HG03342 (cell line): ENCODE data around the gene DLX3.

Experiments used
- ATAC-seq: cut with Tn5 transposase; IDR thresholded peaks from one replicate; pipeline ENCODE4 v1.9.1; 2021; ENCODE audit warnings: mild to moderate bottlenecking, moderate library complexity; ENCODE audit not compliant: unreplicated experiment

DLX3 gene

DNA sequence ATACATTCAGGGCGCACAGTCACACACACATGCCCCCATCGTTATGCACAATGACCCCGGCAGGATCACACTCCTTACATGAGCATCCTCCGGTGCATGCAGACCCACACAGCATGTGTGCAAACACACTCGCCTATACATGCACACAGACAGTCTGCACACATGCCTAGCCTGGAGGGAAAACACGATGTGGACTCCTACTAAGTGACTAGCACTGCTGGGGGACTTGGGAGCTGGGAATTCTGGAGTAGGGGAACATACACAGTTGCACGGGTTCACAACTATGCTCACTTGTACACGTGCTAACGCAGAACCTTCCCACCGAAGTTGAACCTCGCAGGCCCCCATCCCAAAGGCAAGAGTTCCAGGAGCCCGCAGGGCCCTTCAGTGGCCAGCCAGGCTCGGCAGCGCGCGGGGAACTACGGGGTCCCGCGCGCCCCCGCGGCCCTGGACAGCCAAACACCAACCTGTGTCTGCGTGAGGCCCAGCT lies 2.0 kb downstream of the DLX3 start:
- ATAC-seq = no peak

DNA sequence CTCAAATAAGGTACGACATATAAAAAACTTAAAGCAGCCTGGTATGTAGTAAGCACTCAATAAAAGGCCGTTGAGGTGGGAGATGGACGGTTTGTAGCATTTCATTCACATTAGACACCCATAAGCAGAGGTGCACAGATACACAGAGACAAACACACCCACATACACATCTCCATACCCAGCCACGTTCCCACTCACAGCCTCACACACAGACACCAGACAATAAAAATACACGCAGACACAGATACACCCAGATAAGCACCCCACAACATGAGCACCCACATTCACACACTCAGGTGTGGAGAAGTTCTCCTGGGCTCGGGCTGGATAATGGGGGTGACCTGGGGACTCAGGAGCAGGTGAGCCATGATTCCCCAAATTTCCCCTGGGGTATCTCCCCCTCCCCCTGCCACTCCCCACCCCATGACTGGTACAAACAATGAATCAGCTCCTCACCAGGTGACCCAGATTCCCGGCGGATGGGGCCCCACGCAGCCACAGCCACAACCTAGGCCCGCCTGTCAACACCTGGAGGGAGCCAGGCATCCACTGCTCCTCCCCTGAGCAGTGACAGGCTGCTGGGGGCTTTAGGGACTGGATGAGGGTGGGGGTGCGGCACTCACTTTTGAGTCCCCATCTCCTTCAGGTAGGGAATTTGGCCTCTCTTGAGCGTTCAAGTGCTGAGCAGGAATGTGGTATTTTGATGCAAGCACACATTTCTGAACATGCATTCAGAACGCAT lies 2.7 kb downstream of the DLX3 start:
- ATAC-seq = no peak

DNA sequence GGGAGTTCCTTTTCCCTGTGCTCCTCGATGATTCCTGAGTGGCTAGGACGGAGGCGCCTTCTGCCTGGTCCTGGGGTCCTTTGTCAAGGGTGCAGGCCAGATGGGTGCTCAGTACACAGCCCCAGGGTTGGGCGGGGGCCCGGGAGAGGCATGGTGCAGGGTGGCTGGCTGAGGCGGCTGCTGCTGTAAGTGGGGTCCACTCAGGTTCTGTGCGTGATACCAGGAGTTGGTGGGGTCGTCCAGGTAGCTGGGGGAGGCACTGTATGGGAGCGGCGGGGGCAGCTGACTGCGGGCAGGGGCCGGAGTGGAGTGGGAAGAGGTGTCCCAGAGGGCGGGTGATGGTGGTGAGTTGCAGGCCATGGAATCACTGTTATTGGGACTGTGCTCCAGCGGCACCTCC lies 3.6 kb downstream of the DLX3 start:
- ATAC-seq = no peak

DNA sequence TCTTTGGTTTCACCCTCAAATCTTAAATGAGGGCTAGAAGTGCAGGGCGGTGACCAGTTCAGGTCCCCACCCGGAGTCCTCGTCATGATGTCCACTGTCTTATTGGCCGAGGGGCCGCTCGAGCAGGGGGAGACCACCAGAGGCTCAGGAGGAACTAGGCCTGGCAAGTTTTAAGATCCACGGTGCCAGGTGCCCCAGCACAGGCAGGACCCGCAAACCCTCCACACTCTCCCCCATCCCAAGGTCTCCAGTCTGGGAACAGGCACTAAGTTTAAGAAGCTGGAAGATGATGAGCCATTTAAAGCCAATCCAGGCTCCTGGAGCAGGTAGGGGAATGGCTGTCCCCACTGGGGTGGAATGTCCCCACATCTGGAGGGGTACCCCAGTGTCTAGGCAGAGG lies 4.1 kb downstream of the DLX3 start:
- ATAC-seq = no peak

DNA sequence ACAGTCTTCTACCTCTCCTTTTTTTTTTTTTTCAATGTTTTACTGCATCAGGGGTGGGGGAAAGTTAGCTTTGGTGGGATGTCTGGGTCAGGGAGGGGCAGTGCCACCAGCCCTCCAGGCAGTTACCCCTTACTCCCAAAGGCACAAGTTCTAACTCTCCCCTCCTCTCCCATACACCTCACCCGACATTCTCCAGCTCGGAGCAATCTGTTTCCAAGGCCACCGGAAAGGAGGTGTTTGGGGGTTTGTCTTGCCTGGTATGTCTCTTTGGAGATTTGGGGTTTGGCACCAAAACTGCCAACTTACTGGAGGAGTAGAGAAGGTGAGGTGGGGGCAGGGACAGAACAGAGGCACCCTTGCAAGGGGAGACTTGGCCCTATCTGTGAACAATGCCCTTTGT lies 4.7 kb downstream of the DLX3 start:
- ATAC-seq = no peak

DNA sequence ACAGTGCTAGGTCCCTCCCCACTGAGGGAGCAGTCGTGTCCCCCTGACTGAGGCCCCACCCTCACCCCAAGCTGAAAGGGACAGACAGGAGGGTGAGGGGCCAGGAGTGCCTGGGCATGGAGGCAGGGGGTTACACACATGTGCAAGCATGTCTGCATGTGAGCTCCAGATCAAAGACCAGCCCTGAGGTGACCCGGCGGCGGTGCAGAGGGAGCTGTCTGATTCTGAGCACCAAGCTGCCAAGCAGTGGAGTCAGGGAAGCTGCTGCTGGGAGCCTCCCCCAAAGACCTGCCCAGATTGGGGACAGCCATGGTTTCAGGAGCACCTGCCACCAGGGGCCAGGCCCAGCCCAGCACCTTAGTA lies 5.5 kb downstream of the DLX3 start:
- no peak for ATAC-seq

DNA sequence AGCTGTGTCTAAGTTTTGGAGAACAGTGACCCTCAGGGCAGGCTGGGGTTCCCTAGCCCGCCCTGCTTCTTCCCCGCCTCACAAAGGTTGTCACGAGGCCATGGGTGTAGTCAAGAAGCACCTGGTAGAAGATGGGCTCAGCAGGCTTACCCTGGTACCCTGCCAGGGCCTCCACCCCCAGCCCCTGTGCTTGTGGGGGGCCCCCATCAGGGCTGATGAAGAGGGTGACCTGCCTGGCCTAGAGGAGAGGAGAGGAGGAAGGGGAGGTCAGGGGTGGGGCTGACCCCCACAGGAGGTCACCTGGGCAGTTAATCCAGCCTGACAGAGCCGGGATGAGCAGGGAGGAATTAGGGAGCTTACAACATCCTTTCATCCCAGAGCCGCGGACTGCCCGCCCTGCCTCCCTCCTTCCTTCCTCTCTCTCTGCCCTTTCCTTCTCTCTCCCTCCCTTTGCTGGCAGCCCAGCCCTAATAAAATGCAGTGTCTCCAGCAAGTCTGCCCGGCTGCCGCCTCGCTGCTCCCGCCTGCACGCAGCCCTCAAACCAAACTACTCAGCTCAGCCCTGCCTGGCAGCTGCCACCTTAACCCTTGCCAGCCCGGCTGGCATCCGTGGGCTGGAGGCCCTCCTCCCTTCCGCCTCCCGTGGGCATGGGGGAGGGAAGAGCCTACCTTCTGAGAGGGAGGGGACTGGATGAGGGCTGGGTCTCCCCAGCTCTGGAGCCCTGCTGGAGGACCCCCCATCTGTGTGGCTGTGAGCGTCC lies 7.2 kb downstream of the DLX3 start:
- no peak for ATAC-seq

DNA sequence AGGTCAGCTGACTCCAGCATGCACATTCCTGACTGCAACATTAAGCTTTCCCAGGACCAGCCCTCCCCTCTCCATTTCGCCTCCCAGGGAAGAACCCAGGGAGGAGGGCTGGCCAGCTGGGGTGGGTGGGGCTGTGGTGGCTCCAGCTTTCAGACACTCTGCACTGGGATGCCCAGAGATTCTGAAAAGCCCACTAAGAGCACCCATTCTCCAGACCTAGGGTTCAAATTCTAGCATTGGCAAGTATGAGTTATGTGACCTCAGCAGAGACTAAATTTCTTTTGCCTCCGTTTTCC lies 7.8 kb downstream of the DLX3 start:
- ATAC-seq = no peak

DNA sequence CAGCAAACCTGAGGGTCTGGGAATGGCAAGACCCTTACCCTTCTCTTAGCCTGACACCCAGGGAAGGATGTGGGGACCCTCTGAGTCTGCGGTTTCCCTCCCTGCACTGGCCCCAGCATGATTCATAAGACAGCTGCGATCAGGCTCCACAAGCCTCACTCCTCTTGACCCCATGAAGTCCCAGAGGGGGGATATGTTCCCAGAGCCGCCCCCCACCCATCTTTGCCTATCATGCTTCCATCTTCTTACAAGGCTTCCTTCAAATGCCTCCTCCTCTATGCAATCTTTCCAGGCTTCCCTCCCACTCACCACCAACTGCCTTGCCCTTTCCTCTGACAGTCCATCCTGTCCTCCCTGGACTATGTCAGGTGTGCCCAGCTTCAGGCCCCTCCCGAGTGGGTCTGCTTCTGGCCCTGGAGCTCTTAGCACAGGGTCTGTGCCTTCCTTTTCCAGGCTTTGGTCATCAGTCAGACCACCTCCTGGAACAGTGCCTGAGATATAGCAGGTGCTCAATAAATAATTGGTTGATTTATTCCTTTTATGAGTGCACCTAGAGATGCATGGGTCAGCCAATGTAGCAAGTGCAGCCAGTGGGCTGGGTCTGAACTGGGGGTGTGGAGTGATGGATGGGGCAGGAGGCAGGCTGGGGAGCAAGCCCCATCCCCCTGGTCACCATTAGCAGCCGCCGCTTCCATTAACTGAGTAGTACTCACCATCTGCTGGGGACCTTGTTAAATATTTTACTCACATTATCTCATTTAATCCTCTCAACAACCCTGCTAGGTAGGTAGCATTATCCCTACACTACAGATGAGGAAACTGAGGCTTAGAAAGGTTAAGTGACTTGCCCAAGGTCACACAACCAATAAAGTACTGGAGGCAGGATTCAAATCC lies 8.4 kb downstream of the DLX3 start:
- no peak for ATAC-seq

DNA sequence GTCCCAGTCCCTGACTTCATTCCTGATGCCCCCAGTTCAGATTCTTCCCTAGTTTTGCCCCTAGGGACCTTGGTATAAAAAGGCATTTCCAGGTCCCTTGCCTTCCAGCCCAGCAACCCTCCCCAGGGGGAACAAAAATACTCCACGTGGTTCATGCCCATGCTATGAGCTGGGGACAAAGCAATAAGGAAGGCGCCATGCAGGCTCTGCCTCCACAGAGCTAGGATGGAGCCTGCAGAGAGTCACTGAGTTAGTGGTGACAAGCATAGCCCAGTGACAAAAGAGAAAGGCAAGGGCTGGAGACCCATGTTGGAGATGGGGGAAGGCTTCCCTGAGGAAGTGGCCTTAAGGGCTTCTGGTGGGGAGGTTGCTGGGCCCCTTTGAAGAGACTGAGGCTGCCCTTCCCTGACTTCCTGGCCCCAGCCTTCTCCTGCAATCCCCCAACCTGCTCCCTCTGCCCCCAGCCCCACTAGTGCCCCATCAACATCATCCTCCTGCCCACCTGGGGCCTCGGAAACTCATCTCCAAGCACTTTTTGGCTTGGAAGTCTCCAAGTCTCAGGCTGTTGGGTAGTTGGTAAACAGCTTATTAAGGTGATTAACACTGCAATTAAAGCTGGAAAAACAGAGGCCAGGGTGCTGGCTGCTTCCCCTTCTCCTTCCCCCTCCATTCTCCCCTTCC lies 9.6 kb downstream of the DLX3 start:
- no peak for ATAC-seq

DNA sequence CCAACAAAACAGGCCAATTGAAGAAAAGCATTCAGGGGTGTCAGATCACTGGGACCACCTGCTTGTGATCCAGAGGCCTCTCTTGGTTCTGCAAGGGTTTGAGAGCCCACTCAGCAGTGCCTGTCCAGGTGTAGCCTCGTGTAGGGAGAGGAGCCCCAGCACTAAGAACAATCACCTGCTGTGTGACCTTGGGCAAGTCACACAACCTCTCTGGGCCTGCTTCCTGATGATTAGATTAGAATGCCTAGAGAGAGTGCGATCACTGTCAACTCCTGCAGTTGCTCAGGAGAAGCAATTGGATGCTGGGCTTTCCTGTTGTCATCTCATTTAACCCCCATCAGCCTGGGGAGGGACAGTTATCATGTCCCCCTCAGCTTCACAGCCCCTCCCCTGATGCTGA lies 10.2 kb downstream of the DLX3 start:
- ATAC-seq = no peak

DNA sequence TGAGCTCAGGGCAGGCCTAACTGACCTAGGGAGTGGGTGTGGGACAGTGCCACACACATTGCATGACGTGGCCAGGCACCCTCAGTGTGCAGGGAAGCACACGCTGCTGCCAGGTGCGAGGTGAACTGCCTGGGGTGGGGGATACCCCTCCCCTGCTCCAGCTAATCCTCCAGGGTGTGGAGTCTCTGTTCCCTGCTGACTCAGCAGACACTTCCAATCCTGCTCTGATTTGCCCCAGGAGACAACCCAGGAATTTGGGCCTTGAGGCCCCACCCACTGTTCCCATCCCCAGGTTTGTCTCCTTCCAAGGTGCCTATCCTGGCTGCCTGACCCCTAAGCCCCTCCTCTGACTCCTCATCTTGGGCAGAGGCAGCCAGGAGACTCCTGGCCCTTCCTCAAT lies 10.7 kb downstream of the DLX3 start:
- no peak for ATAC-seq

DNA sequence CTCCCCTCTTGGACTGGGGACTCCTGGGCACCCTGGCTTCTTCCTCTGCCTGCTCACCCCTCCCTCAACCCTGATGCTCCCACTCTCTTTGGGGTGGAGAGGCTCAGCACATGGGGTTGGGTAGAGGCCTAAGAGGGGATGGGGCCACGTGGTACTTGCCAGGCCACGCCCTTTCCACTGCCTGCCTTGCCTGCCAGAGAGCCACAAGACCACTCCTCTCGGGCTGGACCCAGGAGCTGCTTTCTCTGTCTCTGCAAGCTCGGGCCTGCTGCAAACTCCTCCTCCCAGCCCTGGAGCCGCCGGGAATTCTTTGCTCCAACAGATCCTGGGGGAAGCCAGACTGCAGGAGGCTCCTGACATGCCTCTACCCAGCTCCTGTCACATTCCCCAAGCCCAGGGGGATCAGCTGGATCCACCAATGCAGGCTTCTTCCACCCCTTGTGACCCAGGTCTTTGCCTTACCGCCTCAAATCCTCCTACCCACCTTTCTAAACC lies 14.3 kb downstream of the DLX3 start:
- no peak for ATAC-seq

DNA sequence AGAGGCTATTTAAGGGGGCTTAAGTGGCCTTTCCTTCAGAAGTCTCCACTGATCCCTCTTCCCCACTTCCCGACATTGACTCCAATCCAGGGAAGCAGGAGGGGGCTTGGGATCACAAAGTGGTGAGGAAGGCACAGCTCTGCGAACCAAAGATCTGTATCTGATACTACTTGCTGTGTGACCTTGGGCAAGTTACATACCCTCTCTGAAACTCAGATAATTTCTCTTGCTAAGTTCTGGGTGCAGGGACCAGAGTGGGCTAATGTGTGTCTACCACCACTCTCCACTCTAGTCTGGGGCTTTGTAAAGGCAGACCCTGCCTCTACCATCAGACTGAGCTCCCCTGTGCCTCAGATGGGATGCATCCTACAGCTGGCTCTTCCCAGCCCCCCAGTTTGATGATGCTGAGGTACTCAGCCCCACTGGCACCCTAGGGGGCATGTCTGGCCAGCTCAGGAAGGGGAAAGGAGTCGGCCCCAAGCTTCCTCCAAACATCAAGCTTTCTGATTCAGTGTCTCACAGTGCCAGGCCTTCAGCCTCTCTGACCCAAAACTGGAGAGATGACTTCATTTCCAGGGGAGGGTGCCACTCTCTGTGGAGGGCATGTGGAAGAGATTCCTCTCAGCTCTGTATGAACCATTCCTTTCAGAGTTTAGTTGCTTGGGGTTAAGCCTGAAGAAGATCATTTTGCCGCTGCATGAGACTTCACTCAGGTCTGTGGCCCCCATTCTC lies 15.1 kb downstream of the DLX3 start:
- no peak for ATAC-seq

DNA sequence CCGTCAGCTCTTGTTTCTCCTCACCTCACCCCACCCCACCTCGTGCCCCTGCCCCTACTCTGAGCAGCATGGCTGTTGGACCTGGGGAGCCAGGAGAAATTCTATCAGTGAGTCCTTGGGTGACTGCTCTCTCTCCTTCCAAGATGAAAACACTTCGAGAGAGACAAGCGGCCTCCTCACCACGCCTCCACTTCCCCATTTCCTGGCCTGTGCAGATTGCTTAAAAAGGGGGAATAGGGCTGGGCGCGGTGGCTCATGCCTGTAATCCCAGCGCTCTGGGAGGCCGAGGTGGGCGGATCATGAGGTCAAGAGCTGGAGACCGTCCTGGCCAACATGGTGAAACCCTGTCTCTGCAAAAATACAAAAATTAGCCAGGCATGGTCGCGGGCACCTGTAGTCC lies 16.5 kb downstream of the DLX3 start:
- no peak for ATAC-seq

DNA sequence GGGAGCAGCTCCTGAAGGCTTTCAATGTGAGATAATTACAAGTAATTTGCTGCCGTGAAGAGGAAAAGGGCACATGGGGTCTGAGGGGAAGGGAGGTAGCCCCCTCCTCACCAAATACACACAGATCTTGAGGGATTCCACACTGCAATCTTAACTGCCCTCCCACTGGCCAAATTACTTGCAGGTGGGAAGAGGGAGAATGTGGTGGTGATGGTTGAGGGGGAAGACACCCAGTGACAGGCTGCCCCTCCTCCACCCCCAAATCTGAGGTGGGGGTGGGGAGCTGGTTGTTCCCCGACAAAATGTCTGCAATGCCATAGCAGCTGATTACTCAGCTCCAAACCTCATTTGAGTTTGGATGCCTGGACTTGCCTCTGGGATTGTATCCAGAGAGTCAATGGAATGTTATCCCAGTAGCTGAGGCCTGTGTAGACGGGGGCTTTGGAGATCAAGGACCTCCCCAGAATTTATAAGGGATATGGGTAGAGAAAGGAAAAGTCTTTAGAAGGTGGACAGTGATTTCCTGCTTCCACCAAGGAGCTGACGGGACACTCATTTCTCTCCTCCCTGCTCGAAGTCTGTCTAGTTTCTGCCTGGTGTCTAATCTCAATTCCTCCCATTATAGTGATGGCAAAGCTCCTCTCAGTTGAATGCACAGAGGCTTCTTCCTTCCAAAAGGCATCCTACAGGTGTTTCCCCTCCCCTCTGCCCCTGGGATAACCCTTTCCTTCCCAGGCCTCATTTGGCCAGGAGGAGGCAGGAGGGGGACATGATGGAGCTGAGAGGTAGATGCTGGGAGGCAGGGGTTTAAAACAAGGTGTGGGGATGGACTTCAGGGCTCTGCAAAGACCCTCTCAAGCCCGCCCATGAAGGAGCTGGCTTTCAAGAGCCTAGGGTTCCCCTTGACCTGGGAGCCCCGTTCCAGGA lies 17.3 kb downstream of the DLX3 start:
- ATAC-seq = no peak

DNA sequence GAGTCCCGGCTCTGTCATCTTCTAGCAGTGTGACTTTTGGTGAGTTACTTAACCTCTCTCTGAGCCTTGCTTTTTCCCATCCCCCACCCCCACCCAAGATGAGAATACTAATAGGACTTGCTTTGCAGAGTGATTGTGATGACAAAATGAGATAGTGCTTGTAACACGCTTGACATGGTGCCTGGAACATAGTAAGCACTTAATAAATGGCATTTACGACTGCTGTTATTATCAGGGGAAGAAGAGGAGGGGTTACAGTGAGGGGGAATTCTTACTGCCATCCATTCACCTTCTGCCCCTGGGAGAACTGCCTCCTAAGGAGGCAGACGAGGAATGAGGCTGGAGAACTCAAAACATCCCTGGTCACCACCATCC lies 18.2 kb downstream of the DLX3 start:
- no peak for ATAC-seq

DNA sequence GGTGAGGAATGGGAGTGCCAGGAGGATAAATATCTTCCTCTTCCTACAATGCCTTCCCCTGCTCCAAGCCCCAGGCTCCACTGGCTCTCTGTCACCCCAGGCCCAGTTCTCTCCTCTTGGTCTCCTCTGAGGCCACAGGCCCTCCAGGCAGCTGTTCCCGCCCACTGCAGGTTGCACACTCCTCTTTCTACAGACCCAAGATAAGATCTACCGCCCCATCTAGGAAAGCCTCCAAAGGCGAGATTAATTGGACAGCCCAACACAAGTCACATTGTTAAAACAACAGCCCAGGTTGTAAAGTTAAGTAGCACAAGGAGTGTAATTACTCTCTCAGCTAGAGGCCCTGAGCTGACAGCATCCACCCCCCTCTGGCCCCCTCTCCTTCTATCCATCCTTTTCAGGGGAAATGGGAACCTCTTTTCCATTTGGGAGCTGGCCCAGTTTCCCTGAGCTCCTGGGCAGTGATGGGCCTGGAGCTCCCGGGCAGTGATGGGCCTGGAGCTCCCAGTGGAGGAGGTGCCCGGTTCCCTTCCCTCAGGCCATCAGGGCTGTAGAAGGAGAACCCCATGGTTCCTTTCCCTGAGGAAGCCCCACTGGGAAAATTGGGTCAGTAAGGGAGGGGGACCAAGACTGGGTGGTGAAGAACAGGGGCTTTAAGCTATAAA lies 18.7 kb downstream of the DLX3 start:
- no peak for ATAC-seq

DNA sequence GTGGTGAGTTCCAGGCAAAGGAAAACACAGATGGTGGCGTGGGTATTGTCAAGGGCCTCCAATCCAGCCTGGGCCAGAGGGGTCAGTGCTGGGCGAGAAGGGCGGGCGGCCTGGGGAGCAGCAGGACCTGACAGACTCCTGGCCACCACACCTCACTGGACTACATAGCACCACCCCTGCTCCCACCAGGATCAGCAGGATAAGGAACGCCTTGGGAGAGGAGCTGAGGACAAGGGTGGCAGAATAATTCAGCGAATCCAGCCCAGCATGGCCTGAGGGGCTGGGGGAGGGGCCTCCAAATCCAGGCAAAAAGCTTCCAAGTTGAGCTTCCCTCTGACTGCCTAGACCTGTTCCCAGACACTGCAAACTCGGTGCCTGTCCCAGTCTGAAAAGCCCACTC lies 19.5 kb downstream of the DLX3 start:
- no peak for ATAC-seq
